GM18505 (cell line): ENCODE data around the gene BCL2.
A peak's percentile ranks its signal among the peaks of the same experiment; 100 is the strongest.
"Not testable (repeated sequence)": the region's sequence is repeated elsewhere in the genome, so short reads cannot be mapped to it uniquely, and the experiment has no call there.

Experiments
- ATAC-seq: cut with Tn5 transposase; IDR thresholded peaks from one replicate; pipeline ENCODE4 v1.9.1; 2021; ENCODE audit not compliant: unreplicated experiment
- POLR2A ChIP-seq: IDR thresholded peaks from 4 replicates; pipeline ENCODE4 v1.6.1; 2011; ENCODE audit warnings: borderline replicate concordance; ENCODE audit not compliant: insufficient read depth, insufficient read length; ENCODE audit errors: extremely low read depth

BCL2 gene

GRCh38 chr18:63319383-63320122 lies at the start of gene BCL2:
Gene BCL2 (minus strand): TSS chr18:63319769.
- ATAC-seq: peak; percentile 16
- TF ChIP-seq POLR2A: no peak

GRCh38 chr18:63368611-63369010 lies 49.0 kb upstream of the BCL2 start:
- no peak for ATAC-seq

GRCh38 chr18:63367053-63367953 lies 47.7 kb upstream of the BCL2 start, which contains the start of gene KDSR:
Gene KDSR (minus strand): TSS chr18:63367206. CDS start chr18:63367118, 88 bp downstream.
- peak; percentile 88 for ATAC-seq
- TF ChIP-seq POLR2A: peak; percentile 81

More at GRCh38 chr18:63368611-63369010, 49.0 kb upstream of the BCL2 start:
- no peak for TF ChIP-seq POLR2A

- peak; percentile 30 for ATAC-seq
Measured at GRCh38 chr18:63366213-63367052, 46.9 kb upstream of the BCL2 start.

GRCh38 chr18:63365876-63366212 lies 46.3 kb upstream of the BCL2 start:
- TF ChIP-seq POLR2A: no peak
- no peak for ATAC-seq

More at GRCh38 chr18:63366213-63367052, 46.9 kb upstream of the BCL2 start:
- TF ChIP-seq POLR2A: no peak

- TF ChIP-seq POLR2A: no peak
- ATAC-seq: no peak
Measured at GRCh38 chr18:63363951-63364350, 44.4 kb upstream of the BCL2 start.

GRCh38 chr18:63363420-63363819 lies 43.9 kb upstream of the BCL2 start:
- not testable (repeated sequence) for ATAC-seq

- no peak for TF ChIP-seq POLR2A
- no peak for ATAC-seq
Measured at GRCh38 chr18:63356272-63356896, 36.8 kb upstream of the BCL2 start.

GRCh38 chr18:63350230-63350629 lies 30.7 kb upstream of the BCL2 start:
- TF ChIP-seq POLR2A: no peak
- ATAC-seq: no peak

GRCh38 chr18:63348508-63349136 lies 29.1 kb upstream of the BCL2 start:
- ATAC-seq: no peak
- TF ChIP-seq POLR2A: no peak

GRCh38 chr18:63346480-63347183 lies 27.1 kb upstream of the BCL2 start:
- ATAC-seq: no peak
- no peak for TF ChIP-seq POLR2A

- TF ChIP-seq POLR2A: no peak
- no peak for ATAC-seq
Measured at GRCh38 chr18:63346031-63346430, 26.5 kb upstream of the BCL2 start.
